H1 (cell line): ENCODE results near the gene GINS2.

Experiments used
- EP300 ChIP-seq, 2 experiments: IDR thresholded peaks; 1 replicate in 1 of 2; 2 replicates in 1 of 2; pipeline ENCODE4 v1.6.1; 2011 to 2012; ENCODE audit warnings: low read depth in 2 of 2, low read length in 2 of 2, mild to moderate bottlenecking in 2 of 2, borderline replicate concordance in 1 of 2, inconsistent platforms in 1 of 2, moderate library complexity in 1 of 2
- EZH2 ChIP-seq: fragments of 200-600 bp; sonication (generic); IDR thresholded peaks from 2 replicates; pipeline ENCODE4 v1.7.1; 2012; ENCODE audit warnings: low read depth, mild to moderate bottlenecking, moderate library complexity, low read length, inconsistent platforms; ENCODE audit not compliant: severe bottlenecking
- RBBP5 ChIP-seq: IDR thresholded peaks from 2 replicates; pipeline ENCODE4 v1.7.1; 2012; ENCODE audit warnings: low read depth, mild to moderate bottlenecking, inconsistent platforms, low read length, moderate library complexity, borderline replicate concordance
- SP2 ChIP-seq: IDR thresholded peaks from 2 replicates; pipeline ENCODE4 v1.6.1; 2012; ENCODE audit warnings: mild to moderate bottlenecking, low read length, inconsistent platforms
- SRF ChIP-seq: IDR thresholded peaks from 2 replicates; pipeline ENCODE4 v1.6.1; 2011; ENCODE audit warnings: mild to moderate bottlenecking, low read depth, low read length, moderate library complexity
- TF ChIP-seq, protein P1 (sequence below), 3 experiments: IDR thresholded peaks; 1 replicate in 2 of 3; 2 replicates in 1 of 3; pipeline versions ENCODE4 v1.5.1 to v1.6.1; 2011; ENCODE audit warnings: low read length in 3 of 3, mild to moderate bottlenecking in 3 of 3, inconsistent platforms in 2 of 3, low read depth in 1 of 3, moderate library complexity in 1 of 3; ENCODE audit not compliant: insufficient read depth in 1 of 3; ENCODE audit errors: control extremely low read depth in 1 of 3
- TF ChIP-seq, protein P2 (sequence below): IDR thresholded peaks from 2 replicates; pipeline ENCODE4 v1.6.1; 2012; ENCODE audit warnings: inconsistent platforms

DNA sequence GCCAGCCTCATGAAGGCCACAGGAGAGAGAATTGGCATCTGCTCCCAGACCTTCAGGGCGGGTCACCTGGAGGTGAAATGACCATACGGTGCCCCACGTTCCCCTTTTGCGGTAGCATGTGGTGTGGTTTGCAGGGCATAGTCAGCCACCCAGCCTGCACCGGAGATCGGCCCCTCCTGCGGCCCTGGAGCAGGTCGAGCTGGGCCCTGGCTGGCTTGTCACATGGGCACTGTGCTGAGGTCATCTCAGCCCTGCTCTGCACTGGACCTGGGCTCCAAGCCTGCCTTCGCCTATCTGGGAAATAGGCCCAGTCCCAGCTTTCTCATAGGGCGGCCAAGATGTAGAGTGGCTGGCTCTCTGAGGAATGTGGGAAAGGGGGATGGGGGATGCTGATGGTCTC is 59.4 kb downstream of the GINS2 start:
- TF ChIP-seq, protein P1, sequence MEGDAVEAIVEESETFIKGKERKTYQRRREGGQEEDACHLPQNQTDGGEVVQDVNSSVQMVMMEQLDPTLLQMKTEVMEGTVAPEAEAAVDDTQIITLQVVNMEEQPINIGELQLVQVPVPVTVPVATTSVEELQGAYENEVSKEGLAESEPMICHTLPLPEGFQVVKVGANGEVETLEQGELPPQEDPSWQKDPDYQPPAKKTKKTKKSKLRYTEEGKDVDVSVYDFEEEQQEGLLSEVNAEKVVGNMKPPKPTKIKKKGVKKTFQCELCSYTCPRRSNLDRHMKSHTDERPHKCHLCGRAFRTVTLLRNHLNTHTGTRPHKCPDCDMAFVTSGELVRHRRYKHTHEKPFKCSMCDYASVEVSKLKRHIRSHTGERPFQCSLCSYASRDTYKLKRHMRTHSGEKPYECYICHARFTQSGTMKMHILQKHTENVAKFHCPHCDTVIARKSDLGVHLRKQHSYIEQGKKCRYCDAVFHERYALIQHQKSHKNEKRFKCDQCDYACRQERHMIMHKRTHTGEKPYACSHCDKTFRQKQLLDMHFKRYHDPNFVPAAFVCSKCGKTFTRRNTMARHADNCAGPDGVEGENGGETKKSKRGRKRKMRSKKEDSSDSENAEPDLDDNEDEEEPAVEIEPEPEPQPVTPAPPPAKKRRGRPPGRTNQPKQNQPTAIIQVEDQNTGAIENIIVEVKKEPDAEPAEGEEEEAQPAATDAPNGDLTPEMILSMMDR (IDR thresholded peaks at IDR 0.05; ENCODE audit: control extremely low read depth in 1 of 3, insufficient read depth in 1 of 3, low read depth in 1 of 3, low read length in 3 of 3) = no peak
- TF ChIP-seq, protein P2, sequence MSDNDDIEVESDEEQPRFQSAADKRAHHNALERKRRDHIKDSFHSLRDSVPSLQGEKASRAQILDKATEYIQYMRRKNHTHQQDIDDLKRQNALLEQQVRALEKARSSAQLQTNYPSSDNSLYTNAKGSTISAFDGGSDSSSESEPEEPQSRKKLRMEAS = no peak
- no peak for TF ChIP-seq SP2
- TF ChIP-seq SRF = no peak
- TF ChIP-seq EZH2 = no peak
- no peak for TF ChIP-seq RBBP5
- TF ChIP-seq EP300 (IDR thresholded peaks at IDR 0.05; ENCODE audit: borderline replicate concordance in 1 of 2, low read depth in 2 of 2, low read length in 2 of 2) = no peak
